ENCODE results near the gene SIK3.

SIK3 gene

GRCh38 chr11:116868066-116868465 lies 230.2 kb downstream of the SIK3 start:
- DNase-seq (ENCODE audit: low spot score) = no peak

DNA sequence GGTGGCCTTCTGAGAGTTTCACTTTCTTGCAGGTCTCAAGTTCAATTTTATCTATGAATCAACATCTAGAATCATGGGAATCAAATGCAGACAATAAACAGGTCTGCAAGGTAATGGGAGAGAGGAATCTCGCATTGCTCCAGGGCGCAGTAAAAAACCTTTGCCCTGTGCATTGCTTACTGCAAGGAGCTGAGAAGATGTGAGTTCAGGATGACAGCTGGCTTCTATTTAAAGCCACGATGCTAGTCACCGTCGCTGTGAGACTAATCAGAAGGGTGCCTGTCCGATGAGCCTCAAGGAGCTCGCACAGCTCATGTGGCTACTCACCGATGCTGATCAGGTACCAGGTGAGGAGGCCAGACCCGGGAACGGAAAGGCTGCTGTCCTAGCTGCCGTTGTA lies 230.6 kb downstream of the SIK3 start:
- DNase-seq (ENCODE audit: low spot score) = no peak

GRCh38 chr11:116866804-116867455 lies 231.3 kb downstream of the SIK3 start:
- DNase-seq (ENCODE audit: low spot score) = no peak

DNA sequence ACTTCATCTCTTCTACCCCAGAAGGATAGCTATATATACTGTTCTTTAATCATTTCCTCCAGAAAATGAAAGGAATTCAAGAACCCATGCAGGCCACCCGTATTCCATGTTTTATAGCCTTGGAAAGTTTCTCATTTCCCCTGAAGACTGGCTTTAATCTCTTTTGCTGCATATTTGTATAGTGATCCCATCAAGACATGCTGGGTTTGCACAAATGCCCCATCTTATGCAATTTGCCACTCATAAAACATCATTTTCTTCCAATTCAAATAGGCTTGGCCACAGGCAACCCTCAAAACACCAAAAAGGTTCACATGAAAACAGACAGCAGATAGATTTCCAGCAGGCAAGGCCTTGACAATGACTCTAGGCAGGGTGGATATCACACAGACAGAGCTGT lies 232.5 kb downstream of the SIK3 start:
- DNase-seq (ENCODE audit: low spot score) = no peak

GRCh38 chr11:116864531-116864930 lies 233.7 kb downstream of the SIK3 start:
- no peak for DNase-seq (ENCODE audit: low spot score)

DNA sequence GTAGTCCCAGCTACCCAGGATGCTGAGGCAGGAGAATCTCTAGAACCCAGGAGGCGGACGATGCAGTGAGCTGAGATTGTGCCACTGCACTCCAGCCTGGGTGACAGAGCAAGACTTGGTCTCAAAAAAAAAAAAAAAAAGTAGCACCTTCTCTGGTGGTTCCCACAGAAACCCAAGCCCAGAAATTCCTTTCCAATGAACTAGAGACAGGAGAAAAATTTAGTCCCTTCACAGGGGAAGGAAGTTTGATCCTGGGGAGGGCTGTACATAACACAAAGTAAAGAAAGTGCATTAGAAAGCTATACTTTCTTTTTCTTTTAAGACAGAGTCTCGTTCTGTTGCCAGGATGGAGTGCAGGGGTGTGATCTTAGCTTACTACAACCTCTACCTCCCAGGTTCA lies 235.3 kb downstream of the SIK3 start:
- no peak for DNase-seq (ENCODE audit: low spot score)

DNA sequence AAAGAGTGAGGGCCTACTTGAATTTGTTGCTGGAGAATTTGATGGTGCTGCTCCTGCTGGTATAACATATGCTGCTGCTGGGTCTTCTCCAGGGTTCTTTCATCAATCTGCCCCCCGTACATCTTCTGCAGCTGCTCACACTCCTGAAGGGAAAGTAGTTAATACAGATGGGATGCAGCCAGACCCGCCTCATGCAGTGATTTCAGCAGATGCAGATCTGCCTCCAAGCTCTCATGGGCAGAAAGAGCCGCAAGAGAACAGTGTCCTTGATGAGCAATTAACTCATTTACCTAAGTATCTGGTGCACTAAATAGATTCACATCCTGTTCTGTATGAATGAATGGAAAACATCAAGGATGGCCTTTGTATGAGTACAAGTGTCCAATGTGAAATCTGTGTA lies 236.0 kb downstream of the SIK3 start:
- DNase-seq (ENCODE audit: low spot score) = no peak

DNA sequence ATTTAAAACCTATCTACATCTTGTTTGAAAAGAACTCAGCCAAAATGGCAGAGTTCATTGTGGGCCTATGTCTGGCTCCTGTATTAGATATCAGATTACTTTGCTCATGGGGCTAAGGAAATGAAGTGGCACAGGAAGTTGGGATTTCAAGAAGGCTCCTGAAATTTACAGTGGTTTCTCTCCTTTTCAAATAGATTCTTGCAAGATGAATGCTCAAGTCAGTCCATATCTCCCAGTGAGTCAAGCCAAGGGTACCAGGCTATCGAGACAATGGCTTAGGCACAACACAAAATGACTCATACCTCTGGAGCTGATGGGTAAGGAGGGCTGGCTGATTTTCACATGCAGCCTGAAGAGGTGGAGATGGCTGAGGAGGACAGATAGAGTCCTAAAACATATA lies 236.7 kb downstream of the SIK3 start:
- DNase-seq (ENCODE audit: low spot score) = no peak

- no peak for DNase-seq (ENCODE audit: low spot score)
These were observed 237.9 kb downstream of the SIK3 start for GRCh38 chr11:116860303-116860702.

- DNase-seq (ENCODE audit: low spot score) = no peak
These were observed 239.1 kb downstream of the SIK3 start for GRCh38 chr11:116859175-116859574.

- DNase-seq (ENCODE audit: low spot score) = no peak
These were observed 240.3 kb downstream of the SIK3 start for GRCh38 chr11:116857936-116858335.

DNA sequence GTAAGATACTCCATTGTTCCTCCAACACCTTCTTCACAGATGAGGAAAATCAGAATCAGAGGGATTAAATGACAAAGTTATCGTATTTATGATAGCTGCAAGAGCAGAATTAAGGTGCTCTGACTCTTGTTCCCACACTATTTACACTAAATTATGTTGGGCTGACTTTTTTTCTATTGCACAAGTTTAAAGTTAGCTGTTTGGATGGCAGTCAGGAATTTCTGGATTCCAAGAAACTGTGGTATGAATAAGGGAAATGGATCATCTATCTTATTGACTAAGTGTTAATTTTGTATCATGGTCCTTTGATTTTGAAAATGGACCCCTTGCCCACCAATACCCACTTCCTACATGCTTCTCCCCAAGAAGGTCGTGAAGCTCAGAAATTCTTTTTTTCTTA lies 240.9 kb downstream of the SIK3 start:
- DNase-seq (ENCODE audit: low spot score) = no peak

DNA sequence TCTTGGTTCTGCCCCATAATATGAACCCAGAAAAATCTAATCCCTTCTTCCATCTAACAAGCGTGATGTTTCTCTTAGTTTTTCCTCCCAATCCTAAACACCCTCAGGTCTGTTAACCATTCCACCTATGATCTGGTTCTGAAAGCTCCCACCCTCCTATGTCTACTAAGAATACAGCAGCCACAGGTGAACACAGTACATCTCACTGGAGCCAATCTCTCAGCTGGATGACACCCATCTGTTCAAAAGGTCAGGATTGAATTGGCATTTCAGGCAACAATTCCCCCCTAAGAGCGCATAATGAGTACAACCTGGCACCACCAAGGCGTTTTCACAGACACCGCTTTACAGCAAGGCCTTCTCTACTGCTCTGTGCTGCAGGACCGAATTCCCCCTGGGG lies 241.8 kb downstream of the SIK3 start:
- no peak for DNase-seq (ENCODE audit: low spot score)

DNA sequence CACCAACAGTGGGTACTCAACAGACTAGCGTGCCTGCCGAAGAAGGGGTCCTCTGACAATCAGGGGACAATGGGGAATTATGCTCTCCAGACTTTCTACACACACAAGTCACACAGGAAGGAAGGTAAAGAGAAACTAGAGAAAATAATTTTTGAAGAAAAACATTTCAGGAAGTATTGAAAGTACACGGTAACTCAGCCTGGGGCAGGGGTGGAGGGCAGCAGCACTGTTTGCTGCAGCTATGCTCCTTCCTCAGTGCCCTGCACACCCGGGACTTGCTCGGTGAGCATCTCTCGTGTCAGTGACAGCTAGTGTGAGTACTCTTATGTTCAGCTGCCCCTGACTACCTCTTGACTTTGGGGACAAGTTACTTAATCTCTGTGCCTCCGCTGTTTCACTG lies 242.8 kb downstream of the SIK3 start:
- no peak for DNase-seq (ENCODE audit: low spot score)

DNA sequence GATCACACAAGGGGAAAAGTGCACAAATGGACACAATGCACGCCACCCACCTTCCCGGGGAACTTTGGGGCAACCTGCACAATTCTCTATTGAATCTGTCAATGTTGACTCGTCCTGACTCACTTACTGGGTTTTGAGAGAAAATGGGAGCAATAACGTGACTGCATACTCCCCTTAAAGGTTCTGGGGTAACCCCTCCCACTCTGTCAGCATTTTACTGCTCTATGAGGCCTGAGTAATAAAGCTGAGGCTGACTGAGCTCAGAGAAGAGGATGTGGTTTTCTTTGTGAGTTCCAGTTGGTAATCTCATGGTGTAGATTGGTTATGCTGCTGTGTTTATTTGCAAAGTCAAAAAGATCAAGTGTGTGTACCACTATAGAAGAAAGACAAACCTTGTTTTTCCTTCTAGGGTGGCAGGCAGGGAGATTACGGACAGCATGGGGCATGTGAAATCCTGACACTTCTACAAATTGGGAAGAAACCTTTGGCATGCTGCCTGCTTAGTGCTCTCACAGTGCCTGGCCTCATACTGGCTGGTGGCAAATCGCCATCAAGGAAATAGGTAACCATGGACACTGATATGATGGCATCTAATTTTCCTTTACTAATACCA lies 244.7 kb downstream of the SIK3 start:
- DNase-seq (ENCODE audit: low spot score) = no peak

GRCh38 chr11:116852261-116853031 lies 245.8 kb downstream of the SIK3 start:
- DNase-seq (ENCODE audit: low spot score) = no peak

DNA sequence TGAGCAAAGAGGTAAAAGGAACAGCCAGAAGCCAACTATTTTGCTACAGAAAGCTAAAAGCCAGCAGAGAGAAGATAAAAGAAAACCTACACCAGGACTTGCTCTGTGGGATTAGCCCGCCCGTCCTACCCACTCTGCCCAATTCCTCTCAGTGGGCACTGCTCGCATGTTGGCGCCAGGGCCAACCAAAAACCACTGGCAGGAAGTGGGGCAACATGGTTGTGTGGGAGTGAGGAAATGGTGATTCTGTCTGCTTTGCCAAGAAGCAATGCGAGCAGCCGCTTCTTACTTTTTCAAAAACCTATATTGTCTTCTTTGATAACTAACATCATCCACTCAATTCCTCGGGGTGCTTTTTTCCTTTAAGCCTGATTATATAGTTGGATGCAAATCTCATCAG lies 246.6 kb downstream of the SIK3 start:
- DNase-seq (ENCODE audit: low spot score) = no peak

GRCh38 chr11:116849486-116849885 lies 248.7 kb downstream of the SIK3 start:
- DNase-seq (ENCODE audit: low spot score) = no peak

DNA sequence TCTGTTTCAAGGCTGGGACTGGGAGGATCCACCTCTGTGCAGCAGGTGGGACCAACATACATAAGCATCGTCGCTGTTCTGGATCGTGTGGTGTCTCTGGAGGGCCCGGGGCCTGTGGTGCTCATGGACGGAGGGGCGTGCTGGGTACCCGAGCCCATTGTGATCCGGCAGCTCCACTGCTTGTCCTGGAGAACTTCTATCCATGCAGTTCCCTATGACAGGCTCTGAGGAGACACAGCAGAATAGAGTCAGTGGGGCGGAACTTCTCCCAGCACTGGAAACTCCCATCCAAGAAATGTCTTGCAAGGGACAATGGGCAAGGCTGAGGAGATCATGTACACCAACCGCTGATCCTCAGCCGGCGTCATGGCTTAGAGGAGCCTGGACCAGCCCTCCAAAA lies 249.2 kb downstream of the SIK3 start:
- no peak for DNase-seq (ENCODE audit: low spot score)

- no peak for DNase-seq (ENCODE audit: low spot score)
These were observed 250.6 kb downstream of the SIK3 start for GRCh38 chr11:116847612-116848011.

DNA sequence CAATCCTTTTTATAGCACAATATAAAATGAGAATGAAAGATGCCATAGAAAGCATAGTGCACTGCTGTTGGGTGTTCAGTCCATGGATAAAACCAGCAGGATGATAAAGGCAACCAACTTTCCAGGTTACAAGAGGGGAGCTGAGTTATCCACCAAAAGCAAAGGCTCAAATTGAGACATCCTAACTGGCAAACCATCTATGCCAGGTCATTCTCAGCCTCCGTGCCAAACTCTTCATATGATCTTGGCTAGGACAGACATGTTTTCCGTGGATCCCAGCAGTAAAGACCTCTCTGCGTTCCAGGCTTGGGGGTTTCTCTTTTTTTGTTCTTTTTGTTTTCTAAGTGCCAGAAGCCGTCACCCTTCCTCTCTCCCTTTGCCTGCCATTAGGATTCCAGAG lies 253.5 kb downstream of the SIK3 start:
- DNase-seq (ENCODE audit: low spot score) = no peak

GRCh38 chr11:116843661-116844060 lies 254.6 kb downstream of the SIK3 start:
- no peak for DNase-seq (ENCODE audit: low spot score)

- DNase-seq (ENCODE audit: low spot score) = no peak
These were observed 255.3 kb downstream of the SIK3 start for GRCh38 chr11:116842909-116843308.

Measured in SK-N-DZ (cell line).